C1 segment of cervical spinal cord (tissue), 14 donors: ENCODE data around the gene ALKBH1.
A peak's percentile ranks its signal among the peaks of the same experiment; 100 is the strongest.
"Not testable (repeated sequence)": the region's sequence is repeated elsewhere in the genome, so short reads cannot be mapped to it uniquely, and the experiment has no call there.

Experiments
- DNase-seq, 14 donors: peaks; one replicate each; lab custom pipeline; 2025; lab: John Stamatoyannopoulos, UW

The ALKBH1 gene, protein sequence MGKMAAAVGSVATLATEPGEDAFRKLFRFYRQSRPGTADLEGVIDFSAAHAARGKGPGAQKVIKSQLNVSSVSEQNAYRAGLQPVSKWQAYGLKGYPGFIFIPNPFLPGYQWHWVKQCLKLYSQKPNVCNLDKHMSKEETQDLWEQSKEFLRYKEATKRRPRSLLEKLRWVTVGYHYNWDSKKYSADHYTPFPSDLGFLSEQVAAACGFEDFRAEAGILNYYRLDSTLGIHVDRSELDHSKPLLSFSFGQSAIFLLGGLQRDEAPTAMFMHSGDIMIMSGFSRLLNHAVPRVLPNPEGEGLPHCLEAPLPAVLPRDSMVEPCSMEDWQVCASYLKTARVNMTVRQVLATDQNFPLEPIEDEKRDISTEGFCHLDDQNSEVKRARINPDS

DNA sequence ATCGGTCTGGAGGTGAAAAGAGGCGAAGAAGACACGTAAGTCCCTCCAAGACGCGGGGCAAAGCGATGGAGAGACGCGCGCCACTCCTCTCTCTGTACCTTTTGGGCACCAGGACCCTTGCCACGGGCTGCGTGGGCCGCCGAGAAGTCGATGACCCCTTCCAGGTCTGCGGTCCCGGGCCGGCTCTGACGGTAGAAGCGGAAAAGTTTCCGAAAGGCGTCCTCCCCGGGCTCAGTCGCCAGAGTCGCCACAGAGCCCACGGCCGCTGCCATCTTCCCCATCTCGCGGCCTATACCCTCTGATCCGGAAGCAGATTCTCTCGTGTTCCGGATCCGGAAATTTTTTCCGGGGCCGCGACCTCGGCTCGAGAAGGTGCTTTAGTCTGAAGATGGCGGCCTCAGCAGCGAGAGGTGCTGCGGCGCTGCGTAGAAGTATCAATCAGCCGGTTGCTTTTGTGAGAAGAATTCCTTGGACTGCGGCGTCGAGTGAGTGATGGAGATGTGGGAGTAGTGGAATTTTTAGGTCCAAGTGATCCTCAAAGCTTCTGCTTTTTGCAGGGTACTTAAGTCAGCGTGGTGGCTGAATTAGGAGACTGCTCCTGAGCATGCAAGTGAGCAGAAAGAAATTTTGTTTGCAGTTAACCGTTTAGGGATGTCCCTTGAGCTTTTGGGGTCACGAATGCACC is at the start of gene ALKBH1, which contains the start of gene SLIRP:
TSS of gene ALKBH1 (minus strand) at position 300 of the 685 bp plus-strand sequence. CDS start at position 281, 19 bp downstream.
TSS of gene SLIRP (plus strand) at position 380 of the 685 bp plus-strand sequence. CDS start at position 389, 9 bp downstream.
- DNase-seq, result peak; percentile 38 to 90 (median 83)

DNA sequence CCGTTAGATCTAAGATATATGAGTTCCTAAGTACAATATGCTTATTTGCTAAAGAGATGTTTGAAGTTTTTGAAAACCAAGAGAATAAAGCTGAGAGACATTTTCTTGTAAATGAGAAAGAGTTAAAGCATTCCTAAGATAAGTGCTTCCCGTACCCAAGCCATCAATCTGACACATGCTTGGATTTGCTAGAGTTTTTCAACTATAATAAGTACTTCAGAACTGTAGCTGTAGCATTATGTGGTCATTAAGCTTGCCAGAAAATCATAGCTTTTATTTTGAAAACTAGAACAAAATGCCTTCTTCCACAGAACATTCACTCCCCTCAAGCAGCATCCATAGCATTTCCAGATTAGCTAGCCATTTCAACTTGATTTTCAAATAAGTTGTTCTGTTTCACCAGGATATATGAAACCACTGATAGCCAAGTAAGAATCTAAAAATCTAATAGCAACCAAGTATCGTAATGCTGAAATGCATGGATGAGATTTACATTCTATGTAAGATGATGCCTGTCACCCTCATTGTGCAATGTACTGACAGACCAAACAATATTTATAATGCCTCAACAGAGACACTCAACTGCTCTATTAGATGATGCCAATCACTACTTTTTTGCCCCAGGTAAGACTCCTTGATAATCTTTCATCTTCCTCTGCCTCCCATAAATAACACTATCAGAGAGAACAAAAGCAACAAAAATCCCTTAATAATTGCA is 45.1 kb upstream of the ALKBH1 start:
- DNase-seq, result no peak

DNA sequence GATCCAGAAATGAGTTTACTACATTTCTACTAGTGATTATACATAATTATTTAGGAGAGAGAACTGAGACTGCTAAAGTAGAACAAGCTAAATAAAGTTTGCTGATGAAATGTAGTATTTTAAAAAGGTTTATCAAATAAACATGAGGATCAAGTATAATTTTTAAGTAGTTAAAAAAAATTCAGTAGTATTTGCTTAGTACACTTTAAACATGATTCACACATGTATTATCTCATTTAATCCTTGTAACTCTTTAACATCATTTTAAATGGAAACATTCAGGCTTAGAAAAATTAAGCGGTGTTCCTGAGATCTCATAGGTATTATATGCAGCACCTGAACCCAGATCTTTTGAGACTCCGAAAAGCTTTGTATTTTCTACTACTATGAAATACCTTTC is 44.4 kb upstream of the ALKBH1 start:
- DNase-seq, result no peak

DNA sequence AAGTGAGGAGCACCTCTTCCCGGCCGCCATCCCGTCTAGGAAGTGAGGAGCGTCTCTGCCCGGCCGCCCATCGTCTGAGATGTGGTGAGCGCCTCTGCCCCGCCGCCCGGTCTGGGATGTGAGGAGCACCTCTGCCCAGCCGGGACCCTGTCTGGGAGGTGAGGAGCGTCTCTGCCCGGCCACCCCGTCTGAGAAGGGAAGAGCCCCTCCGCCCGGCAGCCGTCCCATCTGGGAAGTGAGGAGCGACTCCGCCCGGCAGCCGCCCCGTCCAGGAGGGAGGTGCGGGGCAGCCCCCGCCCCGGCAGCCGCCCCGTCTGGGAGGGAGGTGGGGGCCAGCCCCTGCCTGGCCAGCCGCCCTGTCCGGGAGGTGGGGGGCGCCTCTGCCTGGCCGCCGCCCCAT is 39.6 kb upstream of the ALKBH1 start:
- DNase-seq, result not testable (repeated sequence)

DNA sequence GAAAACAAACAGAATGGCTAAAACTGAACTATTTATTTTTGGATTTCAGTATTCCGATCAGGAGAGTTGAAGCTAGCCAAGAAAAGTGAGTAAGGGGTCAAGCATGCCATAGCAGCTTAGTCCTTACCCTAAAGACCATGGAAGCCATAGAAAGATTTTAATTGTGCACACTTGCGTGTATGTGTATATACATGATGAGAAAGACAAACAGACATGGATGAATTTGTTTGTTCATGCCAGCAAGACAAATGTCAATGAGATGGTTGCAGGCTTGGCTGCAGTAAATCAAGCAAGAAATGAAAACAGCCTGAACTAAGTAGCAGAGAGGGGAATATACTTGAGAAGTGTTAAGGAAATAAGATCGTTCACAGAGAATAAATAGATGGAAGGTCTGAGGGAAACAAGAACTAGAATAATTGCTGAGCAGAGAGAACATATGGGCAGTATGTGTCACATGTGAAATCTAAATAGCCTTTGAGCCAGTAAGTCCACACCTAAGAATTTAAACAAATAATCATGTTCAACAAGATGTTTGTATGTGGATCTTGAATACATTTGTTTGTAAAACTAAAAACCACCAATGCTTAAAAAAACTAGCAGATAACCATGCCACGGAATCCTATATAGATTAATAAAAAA is 38.4 kb upstream of the ALKBH1 start:
- no peak for DNase-seq

DNA sequence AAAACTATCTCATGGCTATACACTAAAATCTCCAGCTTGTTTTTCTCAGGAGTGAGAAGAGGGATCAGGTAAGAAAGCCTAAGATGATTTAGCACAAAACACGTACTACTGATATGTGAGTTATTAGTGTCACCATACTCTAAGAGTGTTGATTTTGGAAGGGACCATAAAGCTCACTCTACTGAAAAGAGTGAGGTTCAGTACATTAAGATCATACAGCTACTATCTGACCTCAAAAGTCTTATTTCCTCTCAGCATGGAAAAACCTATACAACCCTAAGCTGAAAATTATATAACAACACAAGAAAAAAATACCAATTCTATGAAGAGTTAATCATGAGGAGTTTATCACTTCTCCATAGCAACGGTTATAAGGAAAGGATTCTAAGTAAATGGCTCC is 33.6 kb upstream of the ALKBH1 start:
- no peak for DNase-seq

DNA sequence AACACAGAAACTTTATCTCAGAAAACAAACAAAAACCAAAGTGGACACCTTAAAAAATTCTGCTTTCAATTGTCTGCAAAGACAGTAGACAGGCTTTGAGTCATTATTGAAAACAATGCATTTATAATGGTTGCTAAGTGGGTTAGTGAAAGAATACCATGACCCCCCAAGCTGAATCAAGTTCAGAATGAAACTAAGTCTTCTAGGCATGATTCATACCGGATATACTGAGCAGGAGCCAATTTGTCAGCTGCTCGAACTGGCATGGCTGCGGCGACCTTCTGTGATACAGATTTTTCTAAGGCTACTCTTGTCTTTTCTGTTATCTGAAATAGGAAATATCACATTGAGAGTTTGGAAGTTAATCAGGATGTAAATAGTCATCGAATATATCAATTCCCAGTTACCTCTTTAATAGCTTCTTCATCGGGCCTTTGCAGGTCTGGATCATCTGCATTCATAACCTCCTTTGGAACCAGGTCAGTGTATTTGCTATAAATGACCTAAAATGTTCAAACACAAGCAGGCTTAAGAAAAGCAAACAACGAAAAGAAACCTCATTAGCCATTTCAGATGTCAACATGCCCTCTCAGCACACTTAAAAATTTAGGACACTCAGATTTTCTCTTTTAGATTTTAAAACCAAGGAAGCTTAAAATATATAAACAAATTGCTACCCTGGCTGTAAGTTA is 30.9 kb upstream of the ALKBH1 start:
- peak in 3 of 14 donors; percentile 0 to 12 (median 6) for DNase-seq

DNA sequence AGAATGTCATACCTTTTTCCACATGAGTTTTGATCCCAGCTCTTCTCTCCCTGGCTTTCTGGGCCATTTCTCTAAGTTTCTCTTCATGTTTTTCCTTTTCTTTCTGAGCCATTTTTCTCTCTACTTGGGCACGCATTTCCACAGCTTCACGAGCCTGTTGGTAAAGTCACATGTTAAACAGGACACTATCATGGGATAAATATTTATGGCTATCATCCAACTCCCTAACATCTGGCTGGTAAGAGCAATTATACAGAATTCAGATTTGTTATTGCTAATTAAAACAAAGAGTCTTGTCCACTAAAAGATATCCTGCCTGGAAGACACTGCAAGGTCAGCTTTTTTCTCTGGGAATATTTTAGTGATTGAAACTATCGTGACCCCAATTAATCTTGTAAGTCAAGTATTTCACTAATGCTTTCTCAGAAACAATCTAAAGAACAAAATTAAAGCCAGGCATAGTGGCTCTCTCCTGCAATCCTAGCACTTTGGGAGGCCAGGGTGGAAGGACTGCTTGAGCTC is 23.2 kb upstream of the ALKBH1 start:
- no peak for DNase-seq

DNA sequence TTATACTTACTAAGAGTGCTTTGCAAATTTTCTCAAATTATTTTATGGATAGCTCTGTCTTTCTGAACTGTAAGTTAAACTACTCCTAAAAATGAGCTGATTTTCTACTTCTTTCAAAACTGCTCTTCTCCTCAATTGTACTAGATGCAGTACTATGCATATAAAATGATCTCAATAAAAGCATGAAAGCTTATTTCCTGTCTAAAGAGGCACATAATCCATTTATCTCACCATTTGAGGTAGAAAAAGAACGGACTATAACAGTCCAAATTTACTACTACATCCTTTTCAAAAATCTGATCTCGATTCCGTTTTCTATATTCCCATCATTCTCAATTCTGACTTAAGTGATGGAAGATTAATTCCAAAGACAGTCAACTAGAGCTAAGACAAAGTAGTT is 14.5 kb upstream of the ALKBH1 start:
- DNase-seq, result no peak

DNA sequence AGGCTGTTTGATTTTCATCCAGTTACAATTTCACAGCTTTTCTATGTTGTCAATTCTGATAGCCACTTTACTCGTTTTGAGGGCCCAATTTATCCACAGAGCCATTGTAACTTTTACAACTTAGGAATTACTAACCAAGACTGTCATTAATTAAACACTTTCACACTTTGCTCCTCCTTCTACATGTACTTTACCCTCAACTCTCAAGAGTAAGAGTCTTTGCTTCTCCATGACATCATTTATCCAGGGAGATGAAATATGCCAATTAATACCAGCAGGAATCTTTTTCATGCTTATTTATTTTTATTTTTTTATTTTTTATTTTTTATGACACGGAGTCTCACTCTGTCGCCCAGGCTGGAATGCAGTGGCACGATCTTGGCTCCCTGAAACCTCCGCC is 13.6 kb upstream of the ALKBH1 start:
- no peak for DNase-seq

DNA sequence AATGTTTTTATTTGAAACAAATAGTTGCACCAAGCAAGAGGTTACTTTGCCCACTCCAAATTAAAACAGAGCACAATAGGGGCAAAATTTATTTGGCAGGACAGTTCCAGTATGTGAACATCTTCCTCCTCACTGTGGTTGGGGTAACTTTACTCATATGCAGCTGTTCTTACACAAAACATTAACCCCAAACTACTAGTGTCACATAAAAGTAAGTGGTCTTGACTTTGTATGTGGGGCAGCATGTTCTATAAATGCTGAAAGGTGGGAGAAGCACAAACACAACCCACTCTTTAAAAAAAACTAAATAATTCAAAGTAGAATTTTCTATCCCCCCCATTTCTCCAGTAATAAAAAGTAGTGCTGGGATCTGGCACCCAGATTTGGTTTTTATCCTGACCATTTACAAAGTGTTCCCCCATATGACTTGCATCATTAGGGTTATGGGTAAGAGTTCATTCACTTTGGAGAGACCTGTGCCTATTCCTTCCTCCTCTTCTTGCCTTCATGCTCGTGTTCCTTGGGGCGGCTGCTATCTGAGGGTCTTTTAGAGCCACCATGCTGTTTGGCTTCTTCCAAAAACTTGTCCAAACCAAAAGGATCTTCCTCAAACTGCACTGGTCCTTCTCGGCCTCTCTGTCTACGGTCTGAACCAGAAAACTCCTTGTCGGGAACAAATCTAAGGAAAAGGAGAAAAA is 9.9 kb upstream of the ALKBH1 start:
- no peak for DNase-seq

DNA sequence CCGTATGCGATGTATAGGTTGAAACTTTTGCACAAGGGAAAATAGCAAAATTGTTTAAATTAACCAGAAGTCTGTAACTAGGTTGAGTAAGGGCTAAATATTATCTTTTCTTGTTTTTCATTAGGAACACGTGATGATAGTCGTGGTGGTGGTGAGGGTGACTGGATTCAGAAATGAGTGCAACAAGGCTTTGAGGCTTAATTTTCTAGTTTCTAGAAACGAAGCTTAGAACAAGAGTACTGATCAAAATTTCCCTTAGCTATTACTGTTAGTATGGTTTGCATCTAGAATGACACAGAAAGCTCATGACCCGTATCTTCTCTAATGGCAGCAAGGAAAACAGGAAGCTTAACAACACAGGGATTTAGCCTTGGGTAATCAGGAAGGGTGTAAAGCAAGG is 7.1 kb upstream of the ALKBH1 start:
- no peak for DNase-seq

DNA sequence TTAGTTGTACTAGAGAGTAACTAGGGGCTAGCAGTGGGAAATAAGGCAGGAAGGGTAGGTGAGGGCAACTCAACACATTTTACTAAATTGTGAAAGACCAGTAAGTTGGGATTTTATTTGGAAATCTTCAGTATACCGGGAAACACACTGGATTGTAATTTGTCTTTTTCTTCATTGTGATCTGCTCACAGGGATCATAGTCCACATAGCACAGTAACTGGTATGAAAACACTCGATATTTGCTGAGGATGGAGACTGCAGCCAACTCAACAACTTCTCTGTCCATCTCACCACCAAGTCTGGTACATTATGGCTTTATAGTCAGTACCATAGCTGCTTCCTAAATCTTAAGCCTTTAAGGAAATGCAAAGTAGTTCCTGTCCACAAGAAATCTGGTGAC is 2.5 kb upstream of the ALKBH1 start:
- no peak for DNase-seq

DNA sequence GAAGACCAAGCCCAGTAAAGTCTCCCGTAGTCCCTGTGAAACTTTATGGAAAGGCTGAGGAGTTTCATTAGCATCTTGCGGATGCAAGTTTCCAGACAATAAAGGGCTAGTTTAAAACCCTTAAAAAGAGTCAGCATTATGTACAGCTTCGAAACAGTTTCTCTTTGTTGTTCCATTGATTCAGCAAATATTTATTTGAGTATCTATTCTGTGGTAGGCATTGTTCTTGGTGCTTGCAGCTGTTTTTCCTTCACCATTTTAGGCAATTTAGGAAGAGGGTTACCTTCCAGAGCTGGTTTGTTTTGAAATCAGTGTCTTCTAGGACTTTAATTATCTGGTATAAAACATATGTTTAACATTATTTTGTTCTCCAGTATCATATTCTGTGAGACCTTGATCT is 1.6 kb upstream of the ALKBH1 start:
- no peak for DNase-seq

DNA sequence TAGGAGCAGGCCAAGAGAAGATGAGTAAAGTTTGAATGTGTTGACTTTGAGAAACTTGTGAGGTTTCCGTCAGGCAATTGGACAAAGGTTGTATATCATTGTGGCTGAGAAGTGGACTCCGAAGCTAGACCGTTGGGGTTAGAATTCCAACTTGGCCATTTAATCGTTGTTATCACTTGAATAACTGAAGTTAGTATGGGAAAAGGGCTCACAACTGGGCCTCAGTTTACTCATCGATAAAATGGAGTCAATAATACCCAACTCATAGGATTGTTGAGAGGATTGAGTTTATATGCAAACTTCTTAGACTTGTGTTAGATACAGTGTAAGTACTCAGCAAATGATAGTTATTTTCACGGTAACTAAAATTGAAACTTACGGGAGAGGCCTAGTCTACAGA is 926 bp upstream of the ALKBH1 start:
- no peak for DNase-seq

DNA sequence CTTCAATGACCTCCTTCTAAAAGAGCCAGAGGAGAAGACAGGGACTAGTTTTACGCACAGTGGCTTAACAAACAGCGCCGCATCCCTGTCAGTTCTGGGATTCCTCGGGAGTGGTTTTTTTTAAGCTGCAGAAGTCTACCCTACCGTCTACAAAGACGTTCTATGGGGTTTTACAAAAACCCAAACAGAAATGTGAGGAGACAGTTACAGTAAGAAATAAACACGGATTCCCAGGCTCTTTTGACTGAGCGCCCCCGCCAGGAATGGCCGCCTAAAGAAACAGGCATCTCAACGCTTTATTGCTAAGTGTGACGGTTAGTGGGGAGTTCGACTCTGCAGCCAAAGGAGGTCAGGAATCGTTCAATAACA is 484 bp downstream of the ALKBH1 start:
- peak in 5 of 14 donors; percentile 21 to 41 (median 37) for DNase-seq

DNA sequence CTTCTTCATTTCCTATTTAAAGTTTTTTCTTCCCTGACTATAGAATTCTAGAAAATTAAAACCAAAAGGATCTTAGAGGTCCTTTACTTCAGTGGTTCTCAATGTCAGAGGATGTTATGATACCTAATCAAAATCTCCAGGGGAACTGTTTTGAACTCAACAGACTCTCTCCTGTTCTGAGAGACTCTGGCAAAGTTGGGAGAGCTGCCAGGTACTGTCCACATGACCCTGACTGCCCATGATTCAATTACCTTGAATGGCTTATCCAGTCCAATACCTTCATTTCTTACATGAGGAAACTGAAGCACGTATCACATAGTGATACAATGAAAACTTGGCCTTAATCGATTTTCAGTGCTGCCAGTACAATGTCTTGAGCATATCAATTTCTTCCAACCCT is 16.6 kb downstream of the ALKBH1 start:
- DNase-seq, result no peak

DNA sequence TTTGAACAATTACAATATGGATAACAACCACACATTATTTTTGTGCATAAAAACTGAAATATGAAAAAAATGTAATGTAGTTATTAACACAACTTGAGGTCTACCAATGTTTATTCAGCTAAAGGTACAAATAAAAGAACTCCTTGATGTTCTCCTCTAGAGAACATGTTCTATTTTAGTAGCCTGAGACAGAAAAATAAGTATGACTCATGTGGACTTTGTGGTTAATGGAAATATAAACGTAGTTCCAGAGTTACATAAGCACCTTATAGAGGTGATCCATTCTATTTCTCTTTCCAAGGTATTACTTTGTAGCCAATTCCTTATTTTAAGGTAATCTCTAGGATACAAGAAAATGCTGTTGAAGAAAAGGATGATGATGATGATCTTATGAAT is 25.7 kb downstream of the ALKBH1 start:
- DNase-seq, result no peak

DNA sequence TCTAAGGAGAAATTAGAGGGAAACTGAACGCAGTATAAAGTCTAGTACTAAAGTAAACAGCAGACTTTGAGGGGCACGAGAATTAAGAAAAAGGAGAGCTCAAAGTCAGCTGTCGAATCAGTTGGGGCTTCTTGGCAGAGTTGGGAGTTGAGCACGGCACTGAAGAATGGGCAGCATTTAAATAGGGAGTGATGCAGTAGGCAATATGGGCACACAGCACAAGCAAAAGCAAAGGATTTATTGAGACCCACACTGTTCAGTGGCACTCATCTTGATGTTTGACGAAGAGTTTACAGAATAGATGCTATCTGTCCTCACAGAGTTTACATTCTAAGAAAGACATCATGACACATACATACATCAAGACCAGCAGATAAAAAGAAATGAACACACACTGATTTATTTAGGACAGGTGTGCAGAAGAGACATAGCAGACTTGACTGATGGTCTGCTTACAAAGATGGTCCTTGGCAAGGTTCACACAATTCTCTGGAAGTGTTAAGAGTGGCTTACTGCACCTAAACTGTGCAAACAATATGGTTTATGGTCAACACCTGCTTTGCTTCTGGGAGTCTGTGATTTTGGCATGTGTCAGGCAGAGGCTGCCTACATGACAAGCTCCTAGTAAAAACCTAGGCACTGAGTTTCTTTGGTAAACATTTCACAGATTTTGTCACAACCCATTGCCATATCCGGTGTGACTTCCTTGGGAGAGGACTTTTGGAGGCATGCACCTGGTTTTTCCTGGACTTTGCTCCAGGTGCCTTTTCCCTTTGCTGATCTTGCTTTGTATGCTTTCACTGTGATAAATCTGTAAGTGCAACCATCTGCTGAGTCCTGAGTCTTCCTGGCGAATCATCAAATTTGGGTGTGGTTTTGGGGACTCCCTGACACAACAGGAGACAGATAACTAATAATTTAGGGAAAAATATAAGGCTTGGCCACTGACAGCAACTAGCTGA is 26.3 kb downstream of the ALKBH1 start:
- no peak for DNase-seq
